ENCODE results near the gene CAPRIN2. TPM values are rescaled to one million over a fixed set of nuclear protein-coding genes. Genes with fewer than 3 reads are reported as not detected.

The CAPRIN2 gene
- total RNA-seq, 4 donors from 2014 or later, result 6.3 to 21.1 (median 7.2) TPM

- in situ Hi-C loops (cut with MboI; ENCODE audit: low sequenced_read_pairs in 4 of 4), result loop anchor here in 1 of 4 donors (25.0 kb wide), 1 partner anchor 1316 kb away; no protein-coding TSS in a partner anchor
- Histone ChIP-seq H3K36me3 (peaks cover 0 to 72% of the 10 kb centered on the region in 2 donors), H3K4me3 (no peak overlapping the region), H3K4me1 (no peaks in the 10 kb centered on the region), H3K9me3 (no peaks in the 10 kb centered on the region), H3K27ac (no peak overlapping the region), H3K27me3 (no peaks in the 10 kb centered on the region)
- no peak for DNase-seq
- ATAC-seq, result no peak
- intact Hi-C loops (cut with DNase I; ENCODE audit: low total_unique reads), result no loop called here
- TF ChIP-seq POLR2A (IDR thresholded peaks at IDR 0.05) (no peak), CTCF (IDR thresholded peaks at IDR 0.05 in 4 of 5, conservative IDR thresholded peaks at IDR 0.05 in 1 of 5) (no peak)
Observed at GRCh38 chr12:30678221-30678620, 76.5 kb downstream of the CAPRIN2 start.

- intact Hi-C loops (cut with DNase I; ENCODE audit: low total_unique reads) (no loop called here), in situ Hi-C loops (cut with MboI; ENCODE audit: low sequenced_read_pairs in 4 of 4) (no loop called here)
- DNase-seq (no peak), ATAC-seq (no peak)
- no peaks in the 10 kb centered on the region for H3K4me1 ChIP-seq
- no peak overlapping the region for H3K4me3 ChIP-seq
- no peaks in the 10 kb centered on the region for H3K27me3 ChIP-seq
- H3K36me3 ChIP-seq, result peaks cover 3 to 60% of the 10 kb centered on the region in 2 donors
- H3K27ac ChIP-seq, result no peak overlapping the region
- no peaks in the 10 kb centered on the region for H3K9me3 ChIP-seq
- TF ChIP-seq POLR2A (IDR thresholded peaks at IDR 0.05), result no peak
- no peak for TF ChIP-seq CTCF (IDR thresholded peaks at IDR 0.05 in 4 of 5, conservative IDR thresholded peaks at IDR 0.05 in 1 of 5)
Observed at GRCh38 chr12:30661210-30661609, 93.5 kb downstream of the CAPRIN2 start.

Other genes starting within 250 kb of the CAPRIN2 start
- 10 to 100 TPM; 20.6 to 38.3 (median 26.1) TPM for gene IPO8, start 59.1 kb downstream of the CAPRIN2 start, total RNA-seq
- gene TSPAN11, start 171.8 kb upstream of the CAPRIN2 start, total RNA-seq, result under 1 TPM in 3 of 4 donors, not detected in 1; 0.05 to 0.16 (median 0.07) TPM

Data from gastrocnemius medialis (tissue), 4 donors.